ENCODE data around the gene NT5DC2.

DNA sequence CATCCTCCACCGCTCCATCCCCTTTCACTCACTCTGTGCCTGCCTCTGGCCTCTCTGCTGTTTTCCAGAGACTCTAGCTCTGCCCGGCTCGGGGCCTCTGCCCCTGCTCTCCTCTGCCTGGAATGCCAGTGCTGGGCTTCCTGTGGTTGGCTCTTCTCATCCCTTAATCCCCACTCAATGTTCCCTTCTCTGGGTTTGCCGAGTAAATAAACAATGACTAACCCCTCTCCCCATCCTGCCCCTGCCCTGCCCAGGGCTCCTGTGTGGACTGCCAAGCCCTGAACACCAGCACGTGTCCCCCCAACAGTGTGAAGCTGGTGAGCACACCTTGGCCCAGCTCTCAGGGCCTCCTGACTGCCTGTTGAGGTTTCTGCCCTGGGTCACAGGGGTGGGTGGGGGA, 26.3 kb downstream of the NT5DC2 start:
- TF ChIP-seq, protein P1, sequence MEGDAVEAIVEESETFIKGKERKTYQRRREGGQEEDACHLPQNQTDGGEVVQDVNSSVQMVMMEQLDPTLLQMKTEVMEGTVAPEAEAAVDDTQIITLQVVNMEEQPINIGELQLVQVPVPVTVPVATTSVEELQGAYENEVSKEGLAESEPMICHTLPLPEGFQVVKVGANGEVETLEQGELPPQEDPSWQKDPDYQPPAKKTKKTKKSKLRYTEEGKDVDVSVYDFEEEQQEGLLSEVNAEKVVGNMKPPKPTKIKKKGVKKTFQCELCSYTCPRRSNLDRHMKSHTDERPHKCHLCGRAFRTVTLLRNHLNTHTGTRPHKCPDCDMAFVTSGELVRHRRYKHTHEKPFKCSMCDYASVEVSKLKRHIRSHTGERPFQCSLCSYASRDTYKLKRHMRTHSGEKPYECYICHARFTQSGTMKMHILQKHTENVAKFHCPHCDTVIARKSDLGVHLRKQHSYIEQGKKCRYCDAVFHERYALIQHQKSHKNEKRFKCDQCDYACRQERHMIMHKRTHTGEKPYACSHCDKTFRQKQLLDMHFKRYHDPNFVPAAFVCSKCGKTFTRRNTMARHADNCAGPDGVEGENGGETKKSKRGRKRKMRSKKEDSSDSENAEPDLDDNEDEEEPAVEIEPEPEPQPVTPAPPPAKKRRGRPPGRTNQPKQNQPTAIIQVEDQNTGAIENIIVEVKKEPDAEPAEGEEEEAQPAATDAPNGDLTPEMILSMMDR (conservative IDR thresholded peaks at IDR 0.05; ENCODE audit: low read depth, low read length), result no peak
- TF ChIP-seq EZH2 (IDR thresholded peaks at IDR 0.05; ENCODE audit: low read length, unreplicated experiment), result no peak

Data from PC-3 (cell line).